Renal cortex interstitium (tissue), 11 donors: Measurements from ENCODE around the gene CDH2. TPM values are rescaled to one million over a fixed set of nuclear protein-coding genes. Genes with fewer than 3 reads are reported as not detected.

Source experiments
- DNase-seq, 11 donors: peaks; one replicate each; pipeline ENCODE4 v3.0.0-alpha.2; 2013; ENCODE audit warnings: low read depth in 9 of 11, low spot score in 4 of 11; ENCODE audit errors: extremely low read depth in 1 of 11
- polyA plus RNA-seq, 3 donors: library from polyadenylated mRNA; unstranded; fragments of 120-200 nt; gene quantifications; one replicate each; pipeline ENCODE4 v1.2.1, GENCODE V29; 2013; ENCODE audit not compliant: insufficient read length in 3 of 3

The CDH2 gene
- polyA plus RNA-seq, 3 donors: 80.9 to 102 (median 85.2) TPM

DNA sequence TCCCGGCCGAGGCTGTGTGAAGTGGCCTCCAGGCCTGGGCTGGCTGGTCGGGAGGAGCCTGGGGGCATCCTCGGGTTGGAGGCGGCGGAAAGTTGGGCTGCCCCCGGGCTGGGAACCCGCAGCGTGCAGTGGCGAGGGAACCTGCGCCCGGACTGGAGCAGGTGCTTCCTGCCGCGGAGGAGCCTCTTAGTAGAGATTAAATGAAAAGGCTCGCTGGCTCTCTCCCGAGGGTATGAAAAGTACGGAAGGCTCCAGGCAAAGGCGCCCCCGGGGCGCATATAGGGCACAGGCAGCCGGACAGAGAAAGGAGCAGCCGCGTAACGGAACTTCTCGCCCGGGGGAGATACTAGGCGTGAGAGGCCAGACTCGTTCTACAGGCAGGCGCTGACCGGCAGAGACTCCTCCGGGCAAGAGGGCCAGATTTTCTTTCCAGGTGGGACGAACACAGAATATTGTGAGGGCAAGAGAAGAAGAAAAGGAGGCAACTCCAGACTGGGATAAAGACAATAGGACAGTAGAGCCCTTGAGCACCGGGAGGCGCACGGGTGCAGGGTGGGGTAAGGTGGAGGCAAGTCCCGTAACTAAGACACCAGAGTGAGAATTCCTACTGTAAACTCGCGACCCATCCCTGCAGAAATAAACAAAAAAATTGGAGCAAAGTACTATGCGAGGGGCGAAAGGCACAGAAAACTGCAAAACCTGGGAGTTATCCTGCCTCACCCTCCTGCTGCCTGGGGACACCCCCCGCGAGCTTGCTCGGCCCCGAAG, 816 bp downstream of the CDH2 start:
- DNase-seq: no peak

DNA sequence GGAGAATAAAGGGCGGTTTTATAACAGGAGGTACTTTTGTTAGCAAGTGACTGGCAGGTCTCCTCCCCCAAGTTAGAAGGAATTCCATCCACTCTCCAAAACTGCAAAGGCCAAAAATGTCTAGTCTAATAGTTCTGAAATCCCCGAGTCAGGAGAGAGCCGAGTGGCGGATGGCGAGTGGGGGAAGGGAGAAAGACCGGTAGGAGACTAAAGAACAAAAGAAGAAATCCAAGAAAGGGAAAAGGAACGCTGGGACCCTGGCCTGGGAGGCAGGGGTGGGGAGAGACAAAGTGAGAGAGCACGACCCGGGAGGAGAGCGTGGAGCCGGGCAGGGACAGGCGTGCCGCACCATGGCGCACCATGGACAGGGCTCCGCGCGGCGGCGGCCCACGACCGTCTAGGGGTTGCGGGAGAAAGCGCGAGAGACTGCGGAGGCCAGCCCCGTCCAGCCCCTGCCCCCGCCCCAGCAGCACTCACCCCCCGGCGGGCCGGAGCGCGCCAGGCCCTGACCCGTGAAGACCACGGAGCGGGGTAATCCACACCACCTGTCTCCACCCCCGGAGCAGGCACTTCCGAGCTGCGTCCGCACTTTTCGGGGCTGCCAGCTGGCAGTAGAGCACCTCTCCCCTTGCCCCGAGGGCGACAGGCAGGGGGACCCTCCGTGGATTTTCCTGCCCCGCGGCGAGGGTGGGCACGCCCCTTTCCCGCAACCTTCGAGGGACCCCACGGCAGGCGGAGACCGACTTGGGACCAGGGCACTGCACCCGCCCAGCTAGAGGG, 1.6 kb downstream of the CDH2 start:
- DNase-seq: peak in 3 of 11 donors; percentile 40 to 49 (median 42)

DNA sequence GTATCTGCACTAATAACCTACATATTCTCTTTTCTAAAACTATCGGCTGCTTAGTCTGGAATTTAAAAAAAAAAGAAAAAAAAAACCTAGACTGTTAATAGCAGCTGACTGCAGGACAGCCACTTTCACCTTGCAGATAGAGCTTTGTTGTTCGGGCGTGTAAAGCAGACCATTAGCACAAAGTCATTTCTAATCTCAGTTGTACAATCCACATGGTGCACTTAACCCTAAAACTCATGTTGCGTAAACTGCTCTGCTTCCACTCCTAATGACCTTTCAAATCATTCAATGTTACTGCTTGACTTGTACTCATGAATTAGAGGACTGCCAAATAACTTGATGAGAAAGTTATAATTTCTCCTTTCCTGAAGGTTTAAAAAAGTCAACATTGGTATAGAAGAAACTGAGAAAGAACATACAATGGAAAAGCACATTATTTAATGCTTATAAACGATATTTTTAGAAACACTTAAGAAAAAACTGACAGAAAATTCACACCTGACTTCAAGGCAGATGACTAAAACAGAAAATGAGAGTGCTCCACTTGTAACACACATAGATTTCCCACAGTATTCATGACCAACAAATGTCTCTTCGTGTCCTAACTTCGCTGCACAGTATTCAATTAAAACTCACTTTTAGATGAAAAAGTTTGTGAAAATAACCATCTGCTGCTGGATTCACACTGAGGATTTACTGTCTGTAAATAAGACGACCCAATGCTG, 2.6 kb downstream of the CDH2 start:
- no peak for DNase-seq

DNA sequence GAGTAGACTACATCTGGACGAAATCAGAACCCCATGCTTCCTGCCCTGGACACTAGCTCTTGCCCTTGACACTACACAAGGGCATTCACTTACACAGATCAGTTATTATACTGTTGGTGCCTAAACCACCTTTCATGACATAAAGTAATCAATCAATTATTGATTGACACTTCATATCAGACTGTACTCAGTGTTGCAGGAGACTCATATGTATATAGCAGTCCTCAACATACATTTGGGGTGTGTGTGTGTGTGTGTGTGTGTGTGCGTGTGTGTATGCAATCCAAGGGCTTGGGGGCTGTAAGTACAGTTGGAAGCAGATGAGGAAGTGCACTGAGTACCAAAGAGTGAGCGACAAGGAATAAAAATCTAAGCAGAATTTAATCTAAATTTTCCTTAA, 5.1 kb downstream of the CDH2 start:
- no peak for DNase-seq

DNA sequence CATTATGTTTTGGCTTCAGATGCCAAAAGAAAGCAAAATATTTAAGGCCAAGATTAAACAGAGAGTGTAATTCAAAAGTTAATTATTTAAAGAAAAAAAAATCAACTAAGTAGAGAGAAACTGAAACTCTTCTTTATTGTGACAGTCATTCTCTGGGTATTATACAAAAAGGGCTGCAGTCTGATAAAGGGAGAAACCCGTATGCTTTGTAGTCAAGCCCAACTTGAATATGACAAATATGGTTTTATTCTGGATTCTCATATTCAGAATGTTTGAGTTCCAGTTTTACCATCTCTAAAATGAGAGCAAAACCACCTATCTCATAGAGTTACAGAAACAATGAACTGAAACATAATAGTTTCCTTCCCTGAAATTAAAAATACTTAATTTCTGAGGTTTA, 8.2 kb downstream of the CDH2 start:
- no peak for DNase-seq

DNA sequence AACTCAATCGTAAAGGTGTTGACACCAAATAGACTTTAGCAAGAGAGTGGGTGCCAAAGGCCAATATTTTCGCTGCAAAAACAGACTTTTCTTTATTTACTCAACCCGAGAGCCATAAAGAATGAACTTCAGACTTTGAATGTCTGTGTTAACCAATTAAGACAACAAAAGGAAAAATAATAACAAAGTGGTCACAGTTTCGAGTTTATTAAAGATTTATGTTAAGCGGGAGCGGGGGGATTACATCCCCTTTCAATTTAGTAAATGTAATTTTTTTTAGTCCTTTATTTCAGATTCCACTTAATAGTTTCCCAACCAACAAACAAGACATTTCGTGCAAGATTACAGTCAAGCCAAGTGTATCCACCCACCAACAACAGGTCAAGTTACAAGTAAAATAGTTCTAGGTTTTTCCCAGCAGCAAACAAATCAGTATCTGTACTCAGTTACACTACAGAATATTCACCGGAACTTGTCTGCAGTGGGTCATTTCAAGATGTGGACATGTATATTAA, 9.0 kb downstream of the CDH2 start:
- peak in 1 of 11 donors; percentile 45 for DNase-seq

DNA sequence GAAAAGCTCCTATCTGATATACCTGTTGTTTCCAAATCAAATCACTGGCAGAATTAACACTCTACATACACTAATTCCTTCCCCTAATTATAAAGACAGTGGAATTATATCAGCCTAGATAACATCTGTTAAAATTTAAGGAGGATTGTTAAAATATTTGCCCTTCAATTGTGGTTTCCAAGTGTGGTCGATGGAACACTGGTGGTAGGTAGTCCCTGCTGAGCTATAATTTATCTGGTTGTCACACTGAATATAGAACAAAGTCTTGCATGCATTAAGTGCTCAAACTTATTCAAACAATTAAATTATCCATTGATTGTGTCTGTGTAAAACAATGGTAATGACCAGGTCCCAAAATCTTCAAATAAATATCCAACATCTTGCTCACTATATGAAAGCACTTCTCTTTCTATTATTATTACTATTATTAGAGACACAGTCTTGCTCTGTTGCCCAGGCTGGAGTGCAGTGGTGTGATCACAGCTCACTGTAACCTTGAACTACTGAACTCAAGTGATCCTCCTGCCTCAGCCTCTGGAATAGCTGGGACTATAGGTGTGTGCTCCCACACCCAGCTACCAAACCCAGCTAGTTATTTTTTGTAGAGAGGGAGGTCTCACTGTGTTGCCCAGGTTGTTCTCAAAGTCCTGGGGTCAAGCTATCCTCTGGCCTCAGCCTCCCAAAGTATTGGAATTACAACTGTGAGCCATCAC, 12.0 kb downstream of the CDH2 start:
- no peak for DNase-seq

DNA sequence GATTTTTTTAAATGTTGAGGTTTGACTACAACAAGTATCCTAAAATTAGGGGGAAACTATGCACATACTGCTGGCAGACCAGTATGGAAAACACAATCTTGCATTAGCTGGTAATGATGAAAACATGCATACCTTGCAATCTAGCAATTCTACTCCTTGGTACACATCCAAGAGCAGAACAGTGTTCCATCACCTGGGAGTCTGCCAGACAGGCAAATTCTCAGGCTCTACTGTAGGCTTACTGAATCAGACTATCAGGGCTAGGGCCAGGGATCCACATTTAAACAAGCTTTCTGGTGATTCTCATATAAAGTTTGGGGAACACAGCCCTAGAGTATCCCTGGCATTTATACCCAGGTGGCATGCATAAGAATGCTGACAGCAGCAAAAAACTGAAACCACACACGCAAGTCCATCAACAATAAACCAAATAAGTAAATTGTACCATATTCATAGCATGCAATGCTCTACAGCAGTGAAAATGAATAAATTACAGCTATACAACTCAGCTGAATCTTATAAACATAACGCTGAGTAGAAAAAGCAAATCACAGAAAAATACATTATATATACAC, 13.6 kb downstream of the CDH2 start:
- DNase-seq: no peak

DNA sequence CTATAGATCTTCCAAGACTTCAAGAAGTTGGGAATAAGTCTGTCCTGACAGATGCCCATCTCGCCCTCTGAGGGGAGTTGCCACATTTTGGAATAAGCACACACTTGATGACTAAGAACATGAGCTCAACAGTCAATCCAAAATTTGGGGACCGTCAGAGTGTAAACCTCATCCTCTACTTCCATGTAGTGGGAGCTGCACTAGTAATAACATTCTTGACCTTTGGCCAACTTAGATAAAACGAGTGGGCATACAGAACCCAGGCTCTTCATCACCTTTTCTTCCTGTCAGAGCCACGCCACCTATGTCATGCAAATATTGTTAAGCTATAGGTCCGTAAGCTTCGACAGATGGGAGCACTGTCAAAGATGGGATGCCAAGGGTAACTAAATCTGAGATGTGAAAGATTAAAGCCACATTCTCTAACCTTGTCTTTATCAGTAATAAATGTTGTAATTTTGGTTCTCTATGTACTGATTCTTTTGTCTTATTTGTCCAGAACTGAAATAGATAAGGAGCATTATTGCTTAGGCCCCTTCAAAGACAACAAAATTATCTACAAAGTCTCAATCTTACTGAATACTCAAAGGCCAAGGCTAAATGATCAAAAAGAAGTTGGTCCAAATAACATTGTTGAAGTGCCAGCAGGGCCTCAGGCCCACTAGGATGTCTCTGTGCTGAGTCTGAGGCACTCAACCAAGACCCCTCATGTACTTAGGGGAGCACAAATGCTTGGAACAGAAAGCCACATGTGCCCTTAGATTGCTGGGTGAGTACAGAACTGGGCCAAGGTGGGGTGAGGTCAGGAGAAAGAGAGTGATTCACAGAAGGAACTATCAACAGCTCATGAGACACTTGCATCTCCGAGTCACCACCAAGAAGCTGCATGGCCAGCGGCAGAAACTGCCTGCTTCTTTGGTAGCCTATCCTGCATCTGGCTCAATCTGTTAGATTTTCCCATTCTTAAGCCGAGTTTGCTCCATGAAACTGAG, 15.0 kb downstream of the CDH2 start:
- DNase-seq: no peak

DNA sequence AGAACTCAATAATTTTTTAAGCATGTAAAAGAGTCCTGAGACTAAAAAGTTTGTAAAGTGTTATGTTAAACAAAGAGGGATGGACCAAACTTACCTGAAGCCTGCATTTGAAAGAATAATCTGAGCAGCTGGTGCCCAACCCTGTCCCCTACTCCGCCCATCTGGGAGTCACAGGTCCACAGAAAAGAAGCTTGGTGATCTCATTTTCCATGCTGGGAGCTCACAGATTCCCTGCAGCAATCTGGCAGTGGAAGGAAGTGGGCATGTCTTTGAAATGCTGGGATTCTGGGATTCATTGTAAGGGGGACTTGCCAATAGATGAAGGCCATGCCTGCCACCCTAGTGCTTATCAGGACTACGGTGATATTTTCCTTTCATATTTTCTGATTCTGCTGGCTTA, 17.9 kb downstream of the CDH2 start:
- no peak for DNase-seq

DNA sequence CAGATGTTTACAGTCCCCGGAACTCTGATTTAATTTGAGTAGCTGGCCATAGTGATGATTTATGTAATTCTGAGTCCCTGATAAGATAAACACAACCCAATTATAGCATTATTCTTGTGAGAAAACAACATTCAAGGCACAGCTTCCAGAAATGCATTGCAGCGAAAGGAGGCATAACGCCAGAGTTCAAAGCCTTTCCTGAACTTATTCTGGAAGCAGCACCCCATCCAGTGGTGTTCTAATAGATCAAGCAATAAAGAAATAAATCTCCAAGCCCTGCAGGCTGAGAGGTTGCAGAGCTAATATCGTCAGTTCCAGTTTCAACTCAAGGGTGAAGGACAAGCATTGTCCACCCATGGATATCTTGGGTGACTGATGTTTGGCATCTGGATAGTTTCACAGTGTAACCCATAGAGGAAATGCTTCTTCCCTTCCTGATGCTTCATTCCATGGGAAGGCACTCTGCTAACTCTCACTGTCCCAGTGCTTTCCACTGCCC, 18.8 kb downstream of the CDH2 start:
- no peak for DNase-seq

DNA sequence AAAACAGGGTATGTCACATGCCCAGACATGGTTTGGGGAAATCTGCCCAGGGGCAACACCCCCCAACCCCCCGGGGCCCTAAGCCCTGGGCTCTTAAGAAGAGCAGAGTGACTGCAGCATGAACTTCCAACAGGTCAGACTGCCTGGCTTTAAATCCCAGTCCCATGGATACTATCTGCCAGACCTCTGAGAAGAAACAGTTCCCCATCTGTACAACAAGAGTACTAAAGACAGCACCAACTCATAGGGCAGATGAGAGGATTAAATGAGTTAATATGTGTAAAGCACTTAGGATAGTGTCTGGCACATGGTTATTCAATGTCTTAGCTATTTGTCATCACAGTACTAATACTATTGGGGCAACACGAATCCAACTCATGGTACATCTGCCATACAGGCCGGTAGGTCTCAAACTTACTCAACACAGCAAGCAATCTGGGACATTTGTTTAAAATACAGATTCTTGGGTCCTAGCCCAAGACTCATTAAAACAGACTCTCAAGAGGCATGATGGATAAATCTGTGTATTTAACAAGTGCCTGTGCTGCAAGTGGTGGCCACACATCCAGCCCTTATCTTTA, 23.4 kb downstream of the CDH2 start:
- DNase-seq: no peak

DNA sequence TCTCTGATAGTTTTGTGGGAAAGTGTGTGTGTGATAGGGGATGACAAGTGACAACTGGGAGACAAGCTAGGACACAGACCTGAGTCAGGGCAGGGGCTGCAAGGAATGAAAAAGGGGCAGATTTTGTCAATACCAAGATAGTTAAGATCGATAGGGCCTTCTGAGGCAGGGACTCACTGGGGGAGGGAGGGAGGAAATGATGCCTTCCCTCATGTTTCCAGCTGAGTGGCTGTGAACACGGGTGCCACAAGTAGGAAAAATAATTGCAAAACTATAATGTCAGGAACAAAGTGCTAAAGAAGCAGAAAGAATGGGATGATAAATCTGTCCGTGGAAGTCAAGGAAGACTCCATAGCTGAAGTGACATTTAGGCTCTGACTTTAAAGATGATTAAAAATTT, 24.2 kb downstream of the CDH2 start:
- no peak for DNase-seq

DNA sequence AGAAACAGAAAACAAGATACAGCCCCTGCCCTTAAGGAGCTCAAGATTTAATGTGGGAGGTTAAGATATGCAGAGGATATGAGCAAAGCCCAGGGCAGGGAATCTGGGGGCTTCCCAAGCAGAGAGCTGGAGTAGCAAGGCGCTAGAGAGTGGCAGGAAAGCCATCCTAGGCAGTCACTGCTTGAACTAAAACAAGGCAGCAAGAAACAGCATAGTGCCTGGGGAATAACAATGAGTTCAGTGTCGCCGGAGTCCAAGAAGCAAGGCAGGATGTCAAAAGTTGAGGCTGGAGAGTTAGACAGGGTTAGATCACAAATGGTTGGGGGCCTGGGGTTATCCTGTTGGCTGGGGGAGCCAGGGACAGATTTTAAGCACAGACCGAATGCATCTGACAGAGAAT, 24.6 kb downstream of the CDH2 start:
- DNase-seq: no peak

DNA sequence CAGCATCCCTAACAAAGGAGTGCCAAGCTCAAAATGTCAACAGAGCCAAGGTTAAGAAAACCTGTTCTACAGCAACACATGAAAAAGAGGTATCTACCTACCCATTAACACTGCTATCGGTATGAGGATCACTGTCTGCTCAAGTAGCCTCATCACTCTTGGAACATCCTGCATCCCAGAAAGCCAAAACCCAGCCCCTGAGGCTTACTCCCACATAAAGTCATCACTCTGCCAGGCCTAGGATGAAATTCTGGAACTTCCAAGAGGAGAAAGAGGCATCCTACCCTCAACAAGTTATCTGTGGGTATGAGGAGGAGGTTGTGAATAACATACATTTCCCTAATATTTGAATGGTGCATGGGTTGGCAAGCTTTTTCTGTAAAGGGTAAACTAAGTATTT, 25.5 kb downstream of the CDH2 start:
- no peak for DNase-seq

DNA sequence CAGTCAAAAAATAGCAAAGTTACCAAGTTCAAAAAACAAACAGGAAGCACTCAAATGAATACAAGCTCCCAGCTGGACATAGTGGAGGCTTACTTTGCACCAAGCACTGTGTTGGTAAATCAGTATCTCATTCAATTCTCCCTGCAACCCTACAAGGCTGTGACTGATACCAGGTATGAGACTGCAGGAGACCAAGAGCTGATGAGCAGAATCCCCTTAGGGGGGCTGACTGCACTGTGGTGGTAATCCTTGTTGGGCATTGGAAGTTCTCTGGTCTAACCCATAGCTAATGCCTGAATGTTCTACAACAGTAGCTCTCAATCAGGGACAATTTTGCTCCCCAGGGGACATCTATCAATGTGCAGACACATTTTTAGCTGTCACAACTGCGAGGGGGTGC, 26.0 kb downstream of the CDH2 start:
- DNase-seq: no peak

DNA sequence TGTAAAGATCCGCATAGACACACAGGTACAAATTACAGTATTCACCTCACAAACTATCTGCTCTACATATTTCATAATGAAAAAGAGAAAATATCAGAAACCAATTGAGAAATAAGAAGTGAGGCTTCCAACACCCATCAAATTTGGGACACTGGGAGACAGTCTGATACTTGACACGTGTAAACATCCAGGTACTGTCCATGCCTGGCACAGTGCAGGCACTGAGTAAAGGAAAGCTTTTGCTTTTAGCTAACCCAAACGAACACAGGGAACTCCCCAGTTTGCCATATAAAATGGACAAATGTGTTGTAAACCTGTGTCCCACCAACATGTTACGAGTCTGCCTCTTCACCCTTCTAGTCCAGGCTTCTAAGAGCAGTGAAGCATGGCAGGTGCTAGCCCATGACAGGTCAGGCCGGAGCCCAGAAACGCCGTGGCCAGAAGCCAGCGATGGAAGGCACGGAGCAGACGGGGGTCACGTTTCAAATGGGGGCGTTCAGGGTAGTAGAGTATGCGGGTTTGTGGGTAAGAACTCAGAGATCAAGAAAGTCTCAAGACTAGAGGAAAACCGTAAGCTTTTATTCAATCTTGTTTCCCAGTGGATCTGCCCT, 27.0 kb downstream of the CDH2 start:
- DNase-seq: no peak
